ENCODE results near the gene PGM5. TPM values are rescaled to one million over a fixed set of nuclear protein-coding genes. Genes with fewer than 3 reads are reported as not detected.
"Not testable (repeated sequence)": the region's sequence is repeated elsewhere in the genome, so short reads cannot be mapped to it uniquely, and the experiment has no call there.

The PGM5 gene
- total and polyA plus RNA-seq, 5 donors = 126 to 485 (median 342) TPM

DNA sequence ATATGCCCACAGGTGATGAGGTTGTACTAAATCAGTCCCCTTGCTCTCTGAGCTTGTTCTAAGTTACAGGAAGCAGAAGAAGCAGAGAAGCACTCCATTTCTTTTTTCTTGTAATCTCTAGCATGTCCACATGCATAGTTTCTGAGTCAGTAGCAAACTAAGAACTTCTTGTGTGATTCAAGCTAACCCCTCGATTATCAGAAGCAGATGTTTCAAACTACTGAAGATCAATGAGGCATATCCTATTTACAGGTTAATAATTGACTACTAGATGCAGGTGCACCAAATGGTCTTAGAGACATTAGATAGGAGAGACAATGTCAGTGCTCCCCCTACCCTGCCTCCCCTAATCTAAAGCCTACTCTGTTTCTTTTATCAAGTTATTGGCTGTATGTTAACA, 21.3 kb downstream of the PGM5 start:
- ATAC-seq; DNase-seq; H3K9me3 ChIP-seq (ENCODE audit: control insufficient read depth, low read length); intact Hi-C loops (cut with DNase I); H3K27ac ChIP-seq (ENCODE audit: low read length); H3K4me1 ChIP-seq (ENCODE audit: control insufficient read depth, insufficient read depth, low read length); H3K4me3 ChIP-seq (ENCODE audit: low read length); H3K27me3 ChIP-seq (ENCODE audit: control insufficient read depth, insufficient read depth): not testable (repeated sequence)
- 25% methylated on average over 1 of the region's 1 CpG for WGBS

DNA sequence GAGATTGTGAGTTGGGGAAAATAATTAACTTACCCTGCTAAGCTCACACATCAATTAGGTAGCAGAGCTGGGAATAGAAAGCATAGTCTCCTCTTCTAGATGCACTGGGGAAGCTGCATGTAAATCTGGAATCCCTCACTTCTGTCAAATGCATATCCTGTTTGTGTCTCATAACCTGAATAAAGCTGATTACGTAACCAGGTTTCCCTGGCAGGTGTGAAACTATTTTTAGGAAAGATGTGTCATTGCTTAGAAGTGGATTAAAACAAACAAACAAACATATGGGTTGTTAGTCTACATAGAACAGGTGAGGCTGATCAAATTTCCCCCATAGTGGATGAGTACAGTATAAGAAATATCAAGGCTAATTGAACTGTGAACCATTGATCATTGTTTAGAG, 27.5 kb downstream of the PGM5 start:
- H3K27ac ChIP-seq (ENCODE audit: low read length); H3K27me3 ChIP-seq (ENCODE audit: control insufficient read depth, insufficient read depth); H3K4me1 ChIP-seq (ENCODE audit: control insufficient read depth, insufficient read depth, low read length); H3K9me3 ChIP-seq (ENCODE audit: control insufficient read depth, low read length); H3K4me3 ChIP-seq (ENCODE audit: low read length); intact Hi-C loops (cut with DNase I); ATAC-seq; DNase-seq: not testable (repeated sequence)
- WGBS = 7% methylated on average over 1 of the region's 1 CpG

DNA sequence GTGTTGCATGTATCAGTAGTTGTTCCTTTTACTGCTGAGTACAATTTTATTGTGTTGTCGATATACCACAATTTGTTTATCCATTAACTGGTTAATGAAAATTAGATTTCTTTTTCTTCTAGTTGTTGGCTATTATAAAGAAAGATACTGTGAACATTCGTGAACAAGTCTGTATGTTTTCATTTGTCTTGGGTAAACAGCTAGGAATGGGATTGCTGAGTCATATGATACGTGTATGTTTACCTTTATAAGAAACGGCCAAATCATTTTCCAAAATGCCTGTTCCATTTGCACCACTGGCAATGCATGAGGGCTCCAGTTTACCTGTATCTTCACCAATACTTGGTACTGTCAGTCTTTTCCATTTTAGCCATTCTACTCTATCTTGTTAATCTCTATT, 33.1 kb downstream of the PGM5 start:
- H3K27me3 ChIP-seq (ENCODE audit: control insufficient read depth, insufficient read depth); DNase-seq; ATAC-seq; intact Hi-C loops (cut with DNase I); H3K27ac ChIP-seq (ENCODE audit: low read length); H3K9me3 ChIP-seq (ENCODE audit: control insufficient read depth, low read length); H3K4me3 ChIP-seq (ENCODE audit: low read length); H3K4me1 ChIP-seq (ENCODE audit: control insufficient read depth, insufficient read depth, low read length): not testable (repeated sequence)
- WGBS = 84% methylated on average over 4 of the region's 4 CpGs

DNA sequence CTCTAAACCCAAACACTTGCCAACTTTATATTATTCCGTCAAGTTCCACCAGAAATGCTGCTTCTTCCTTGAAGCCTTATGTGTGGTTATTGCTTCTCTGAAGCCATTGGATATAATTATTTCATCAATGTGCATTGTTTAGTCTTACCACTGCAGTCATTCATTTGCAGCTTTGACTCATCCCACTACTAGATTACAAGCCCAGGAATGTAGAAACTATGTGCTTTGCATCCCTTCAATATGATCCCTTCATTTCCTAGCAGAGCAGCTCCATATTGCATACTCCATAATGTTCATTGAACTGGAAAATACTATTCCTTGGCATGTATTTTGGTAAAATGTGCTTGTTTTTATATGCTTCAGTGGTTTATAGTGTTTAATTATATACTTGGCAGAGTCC, 34.3 kb downstream of the PGM5 start:
- H3K27ac ChIP-seq (ENCODE audit: low read length); intact Hi-C loops (cut with DNase I): not testable (repeated sequence)

DNA sequence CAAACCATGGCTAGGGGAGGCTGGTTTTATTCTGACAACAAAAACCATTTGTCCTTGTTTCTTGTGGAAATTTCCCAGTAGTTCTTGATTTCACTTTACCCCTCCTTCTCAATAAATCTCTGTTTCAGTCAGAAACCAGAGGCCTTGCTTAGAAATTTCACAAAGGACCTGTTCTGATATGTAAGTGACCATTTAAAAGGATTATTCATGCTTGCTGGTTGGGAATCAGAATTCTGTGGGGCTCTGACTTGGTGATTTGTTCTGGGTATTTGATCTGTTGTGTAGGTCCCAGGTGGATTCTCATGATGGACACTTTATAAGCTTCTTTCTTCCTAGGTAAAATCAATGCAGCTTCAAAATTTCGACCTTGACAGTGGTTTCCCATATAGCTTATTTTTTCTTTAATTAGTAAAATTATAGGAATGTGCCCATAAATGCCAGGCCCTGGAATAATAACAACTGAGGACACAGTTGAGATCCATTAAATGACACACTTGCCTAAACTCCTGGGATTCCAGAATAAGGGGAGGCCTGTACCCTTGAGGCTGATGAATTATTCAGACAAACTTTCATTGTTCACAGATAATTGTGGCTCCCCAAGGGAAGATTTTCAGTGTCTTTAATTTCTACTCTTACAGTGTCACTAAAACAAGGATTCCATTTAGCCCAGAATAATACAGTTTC, 40.1 kb downstream of the PGM5 start:
- DNase-seq; H3K4me3 ChIP-seq (ENCODE audit: low read length); ATAC-seq; H3K9me3 ChIP-seq (ENCODE audit: control insufficient read depth, low read length); H3K27ac ChIP-seq (ENCODE audit: low read length); H3K27me3 ChIP-seq (ENCODE audit: control insufficient read depth, insufficient read depth); intact Hi-C loops (cut with DNase I); H3K4me1 ChIP-seq (ENCODE audit: control insufficient read depth, insufficient read depth, low read length): not testable (repeated sequence)
- 77% methylated on average over 1 of the region's 1 CpG for WGBS

More for the DNA sequence above, 34.3 kb downstream of the PGM5 start:
- not testable (repeated sequence) for ATAC-seq; DNase-seq; H3K9me3 ChIP-seq (ENCODE audit: control insufficient read depth, low read length); H3K4me3 ChIP-seq (ENCODE audit: low read length); H3K4me1 ChIP-seq (ENCODE audit: control insufficient read depth, insufficient read depth, low read length); H3K27me3 ChIP-seq (ENCODE audit: control insufficient read depth, insufficient read depth)
- WGBS = 98% methylated on average over 1 of the region's 1 CpG

DNA sequence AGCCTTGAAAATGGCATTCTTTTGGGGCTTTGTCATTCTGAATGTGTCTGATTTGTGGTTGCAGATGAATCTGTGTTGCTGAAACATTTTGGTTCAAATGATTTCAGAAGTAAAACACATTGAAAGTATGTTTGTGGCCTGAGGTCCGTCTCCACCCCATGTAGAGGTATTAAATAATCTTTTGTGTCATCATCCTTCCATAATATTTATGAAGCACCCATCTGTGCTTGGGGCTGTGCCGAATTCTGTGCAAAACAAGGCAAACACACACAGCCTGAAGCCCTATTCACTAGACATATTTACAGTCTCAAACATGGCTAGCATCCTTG, 40.6 kb downstream of the PGM5 start:
- ATAC-seq; H3K9me3 ChIP-seq (ENCODE audit: control insufficient read depth, low read length); DNase-seq; H3K4me1 ChIP-seq (ENCODE audit: control insufficient read depth, insufficient read depth, low read length); intact Hi-C loops (cut with DNase I); H3K27ac ChIP-seq (ENCODE audit: low read length); H3K4me3 ChIP-seq (ENCODE audit: low read length); H3K27me3 ChIP-seq (ENCODE audit: control insufficient read depth, insufficient read depth): not testable (repeated sequence)
- 77% methylated on average over 2 of the region's 2 CpGs for WGBS

DNA sequence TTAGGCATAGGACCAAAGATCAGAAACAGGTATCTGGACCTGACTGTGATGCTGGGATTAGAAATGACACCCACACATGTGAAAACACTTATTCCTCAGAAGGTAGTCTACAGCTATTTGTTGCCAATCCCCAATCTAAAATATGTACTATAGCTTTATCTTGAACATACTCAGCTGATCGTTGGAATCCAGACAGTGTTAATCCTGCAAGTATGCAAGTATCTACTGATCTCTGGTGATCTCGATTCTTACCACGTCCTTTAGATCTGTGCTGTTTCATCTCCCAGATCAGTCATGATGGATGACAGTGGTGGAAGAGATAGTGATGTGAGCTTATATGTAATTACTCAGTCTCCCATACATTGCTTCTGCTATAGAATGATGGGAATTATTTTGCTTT, 41.4 kb downstream of the PGM5 start:
- H3K27ac ChIP-seq (ENCODE audit: low read length); H3K4me3 ChIP-seq (ENCODE audit: low read length); intact Hi-C loops (cut with DNase I); H3K4me1 ChIP-seq (ENCODE audit: control insufficient read depth, insufficient read depth, low read length); H3K9me3 ChIP-seq (ENCODE audit: control insufficient read depth, low read length); H3K27me3 ChIP-seq (ENCODE audit: control insufficient read depth, insufficient read depth); DNase-seq; ATAC-seq: not testable (repeated sequence)
- 41% methylated on average over 3 of the region's 3 CpGs for whole genome bisulfite sequencing

DNA sequence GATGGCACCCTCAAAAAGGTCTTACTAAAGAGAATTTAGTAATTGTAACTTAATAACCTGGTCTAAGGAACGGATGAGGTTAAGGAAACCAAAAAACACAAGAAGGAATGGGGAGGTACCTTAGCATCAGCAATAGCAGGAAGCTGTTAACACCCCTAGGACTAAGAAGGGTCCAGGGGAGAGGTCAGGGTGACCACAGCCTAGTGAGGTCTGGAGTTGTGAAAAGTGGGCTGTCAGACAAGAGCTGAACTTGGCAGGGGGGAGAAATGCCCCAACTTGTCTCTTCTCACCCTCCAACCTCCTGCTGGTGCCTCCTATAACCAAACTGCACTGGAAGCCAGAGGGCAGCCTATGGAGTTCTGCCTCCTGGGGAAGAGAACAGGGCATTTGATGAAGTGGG, 41.9 kb downstream of the PGM5 start:
- H3K4me1 ChIP-seq (ENCODE audit: control insufficient read depth, insufficient read depth, low read length); intact Hi-C loops (cut with DNase I); H3K27me3 ChIP-seq (ENCODE audit: control insufficient read depth, insufficient read depth); DNase-seq; H3K27ac ChIP-seq (ENCODE audit: low read length); H3K9me3 ChIP-seq (ENCODE audit: control insufficient read depth, low read length); ATAC-seq; H3K4me3 ChIP-seq (ENCODE audit: low read length): not testable (repeated sequence)
- WGBS = 71% methylated on average over 1 of the region's 1 CpG

DNA sequence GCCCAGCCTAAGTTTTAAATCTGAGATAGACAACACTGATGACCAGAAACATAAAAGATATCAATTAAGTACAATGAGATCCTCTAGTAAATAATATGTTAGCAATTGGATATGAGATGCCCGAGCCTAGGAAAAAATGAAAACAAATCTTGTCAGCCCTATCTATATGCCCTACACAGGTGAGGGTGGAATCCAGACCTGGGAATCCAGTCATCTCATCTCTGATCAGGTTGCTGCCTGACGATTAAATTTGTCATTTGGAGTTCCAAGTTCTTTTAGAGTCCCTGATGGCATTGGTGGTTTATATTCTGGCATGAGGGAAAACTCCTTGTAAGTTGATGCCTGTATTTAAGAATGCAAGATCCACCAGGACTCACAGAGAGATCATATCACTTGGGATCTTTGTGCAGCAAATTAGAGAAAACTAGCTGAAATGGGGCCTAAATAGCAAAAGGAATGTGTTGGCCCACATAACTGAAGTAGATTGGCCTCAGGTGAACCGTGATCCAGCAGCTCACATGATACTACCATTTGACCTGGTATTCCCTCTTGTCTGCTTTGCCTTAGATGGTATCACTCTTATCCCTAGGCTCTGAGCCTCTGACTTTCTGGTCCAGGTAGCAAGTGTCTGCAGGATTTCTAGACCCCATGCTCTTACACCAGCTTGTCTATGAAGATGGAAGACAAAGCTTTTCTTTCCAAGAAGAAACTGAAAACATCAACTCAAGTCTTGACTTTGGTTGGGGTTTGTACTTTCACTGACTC, 48.2 kb downstream of the PGM5 start:
- ATAC-seq; DNase-seq; H3K4me3 ChIP-seq (ENCODE audit: low read length); H3K27me3 ChIP-seq (ENCODE audit: control insufficient read depth, insufficient read depth); intact Hi-C loops (cut with DNase I); H3K9me3 ChIP-seq (ENCODE audit: control insufficient read depth, low read length); H3K4me1 ChIP-seq (ENCODE audit: control insufficient read depth, insufficient read depth, low read length); H3K27ac ChIP-seq (ENCODE audit: low read length): not testable (repeated sequence)
- 85% methylated on average over 3 of the region's 3 CpGs for WGBS

DNA sequence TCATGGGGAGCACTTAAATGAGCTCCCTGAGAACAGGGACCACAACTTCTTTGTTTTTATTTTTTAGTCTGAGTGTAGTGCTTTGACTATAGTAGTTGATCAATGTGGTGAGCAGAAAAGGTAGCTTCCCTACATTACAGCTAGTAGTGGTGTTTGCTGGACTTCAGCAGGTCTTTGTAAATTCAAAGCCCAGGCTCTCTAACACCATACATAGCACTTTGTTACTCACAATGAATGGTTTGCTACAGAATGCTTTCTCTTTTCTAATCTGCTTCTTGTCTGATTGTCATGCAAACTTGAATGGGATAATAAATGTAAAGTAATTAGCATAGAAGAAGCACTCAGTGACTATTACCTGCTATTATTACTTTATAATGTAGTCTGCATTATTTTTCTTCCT, 55.5 kb downstream of the PGM5 start:
- not testable (repeated sequence) for ATAC-seq

DNA sequence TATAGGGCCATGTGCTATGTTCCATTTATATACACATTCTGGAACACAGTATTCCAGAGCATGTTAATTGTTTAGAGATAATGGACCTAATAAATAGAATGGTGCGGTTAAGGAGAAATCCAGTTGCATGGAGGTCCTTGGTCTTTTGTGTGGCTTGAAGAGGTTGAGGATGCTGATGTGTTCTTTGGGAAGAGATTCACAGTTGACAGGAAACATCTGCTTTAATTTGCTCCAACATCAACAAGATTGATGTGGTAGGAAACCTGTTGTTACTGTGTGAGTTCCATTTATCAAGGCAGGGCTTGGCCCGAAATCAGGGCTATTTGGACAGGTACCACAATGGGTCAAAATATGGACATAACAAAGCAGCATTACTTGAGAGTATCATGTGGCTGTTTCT, 56.3 kb downstream of the PGM5 start:
- DNase-seq (peak in 1 of 3 donors; percentile 51), ATAC-seq (peak; percentile 50 to 64)
- WGBS = 45% methylated on average over 2 of the region's 2 CpGs
- H3K9me3 ChIP-seq (ENCODE audit: control insufficient read depth, low read length); H3K27me3 ChIP-seq (ENCODE audit: control insufficient read depth, insufficient read depth); H3K4me3 ChIP-seq (ENCODE audit: low read length); H3K27ac ChIP-seq (ENCODE audit: low read length); intact Hi-C loops (cut with DNase I); H3K4me1 ChIP-seq (ENCODE audit: control insufficient read depth, insufficient read depth, low read length): not testable (repeated sequence)

More for the DNA sequence above, 55.5 kb downstream of the PGM5 start:
- H3K9me3 ChIP-seq (ENCODE audit: control insufficient read depth, low read length); H3K4me3 ChIP-seq (ENCODE audit: low read length); DNase-seq; H3K4me1 ChIP-seq (ENCODE audit: control insufficient read depth, insufficient read depth, low read length); H3K27me3 ChIP-seq (ENCODE audit: control insufficient read depth, insufficient read depth); intact Hi-C loops (cut with DNase I); H3K27ac ChIP-seq (ENCODE audit: low read length): not testable (repeated sequence)

Data from right cardiac atrium (tissue), 5 donors.